ENCODE results near the gene SMCO4. TPM values are rescaled to one million over a fixed set of nuclear protein-coding genes. Genes with fewer than 3 reads are reported as not detected.

The SMCO4 gene
- total RNA-seq, 1 experiment from 2014 or later = 8.5 TPM

DNA sequence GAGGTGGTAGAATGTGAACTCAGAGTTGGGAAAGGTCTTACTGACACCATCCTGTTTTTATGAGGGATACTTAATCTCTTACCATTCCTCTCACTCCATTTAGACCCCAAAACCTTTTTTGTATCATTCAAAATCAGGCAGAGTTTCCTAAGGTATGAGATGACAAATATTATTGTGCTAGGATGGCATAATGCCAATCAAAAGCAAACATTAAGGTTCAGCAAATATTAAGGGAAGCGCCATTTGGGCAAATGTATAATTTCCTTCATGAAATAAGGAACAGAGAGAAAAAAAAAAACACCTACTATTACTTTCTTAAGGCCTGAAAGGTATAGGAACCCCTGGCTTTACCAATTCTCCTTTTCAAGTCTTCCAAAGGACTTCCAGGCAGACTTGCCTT is 62.4 kb downstream of the SMCO4 start:
- no TSS peak for BruUV-seq (replicated peaks)
- CTCF ChIA-PET = interaction anchor here (0.8 to 1.1 kb wide), 3 partner anchors 58 to 171 kb away, joined by 3 to 5 read pairs (median 4); no protein-coding TSS in a partner anchor

DNA sequence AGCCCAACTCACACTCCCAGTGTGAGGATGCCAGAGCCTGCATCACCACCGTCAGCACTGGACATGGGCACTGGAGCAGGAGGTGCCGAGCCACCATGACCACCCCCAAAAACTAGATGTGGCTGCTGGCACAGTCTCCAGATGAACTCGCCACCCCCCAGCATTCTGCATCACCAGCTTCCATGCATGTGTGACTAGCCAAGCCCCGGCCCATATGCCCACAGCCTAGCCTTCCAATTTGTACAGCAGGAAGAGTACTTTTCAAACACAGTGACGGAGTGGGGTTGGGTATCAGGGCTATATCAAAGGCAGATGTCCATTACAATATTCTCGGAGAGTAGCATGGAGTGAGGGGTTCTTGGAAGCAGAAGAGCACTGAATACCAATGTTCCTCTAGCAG is 62.9 kb downstream of the SMCO4 start:
- no TSS peak for BruUV-seq (replicated peaks)
- ChIA-PET CTCF (interaction anchor here (1.3 kb wide), 1 partner anchor 62 kb away, joined by 3 read pairs; no protein-coding TSS in a partner anchor), POLR2A (no interaction called here)
- DNase-seq (ENCODE audit: unreplicated experiment) = no peak
- no peaks in the 10 kb centered on the region for H3K9me3 Mint-ChIP-seq (ENCODE audit: unreplicated experiment)
- no peak overlapping the region for H3K4me3 Mint-ChIP-seq (ENCODE audit: unreplicated experiment)
- intact Hi-C loops (cut with micrococcal nuclease) = loop anchor here (5.0 kb wide), 1 partner anchor 172 kb away; no protein-coding TSS in a partner anchor
- TF ChIP-seq, protein P1, sequence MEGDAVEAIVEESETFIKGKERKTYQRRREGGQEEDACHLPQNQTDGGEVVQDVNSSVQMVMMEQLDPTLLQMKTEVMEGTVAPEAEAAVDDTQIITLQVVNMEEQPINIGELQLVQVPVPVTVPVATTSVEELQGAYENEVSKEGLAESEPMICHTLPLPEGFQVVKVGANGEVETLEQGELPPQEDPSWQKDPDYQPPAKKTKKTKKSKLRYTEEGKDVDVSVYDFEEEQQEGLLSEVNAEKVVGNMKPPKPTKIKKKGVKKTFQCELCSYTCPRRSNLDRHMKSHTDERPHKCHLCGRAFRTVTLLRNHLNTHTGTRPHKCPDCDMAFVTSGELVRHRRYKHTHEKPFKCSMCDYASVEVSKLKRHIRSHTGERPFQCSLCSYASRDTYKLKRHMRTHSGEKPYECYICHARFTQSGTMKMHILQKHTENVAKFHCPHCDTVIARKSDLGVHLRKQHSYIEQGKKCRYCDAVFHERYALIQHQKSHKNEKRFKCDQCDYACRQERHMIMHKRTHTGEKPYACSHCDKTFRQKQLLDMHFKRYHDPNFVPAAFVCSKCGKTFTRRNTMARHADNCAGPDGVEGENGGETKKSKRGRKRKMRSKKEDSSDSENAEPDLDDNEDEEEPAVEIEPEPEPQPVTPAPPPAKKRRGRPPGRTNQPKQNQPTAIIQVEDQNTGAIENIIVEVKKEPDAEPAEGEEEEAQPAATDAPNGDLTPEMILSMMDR (IDR thresholded peaks at IDR 0.05; ENCODE audit: unreplicated experiment) = no peak
- H3K27me3 Mint-ChIP-seq (ENCODE audit: insufficient read depth, unreplicated experiment) = no peaks in the 10 kb centered on the region
- no peak overlapping the region for H3K27ac Mint-ChIP-seq (ENCODE audit: low read depth, unreplicated experiment)
- peaks cover 6% of the 10 kb centered on the region for H3K36me3 Mint-ChIP-seq (ENCODE audit: insufficient read depth, unreplicated experiment)
- H3K4me1 Mint-ChIP-seq (ENCODE audit: insufficient read depth, unreplicated experiment) = peaks cover 9% of the 10 kb centered on the region

More for the DNA sequence above, 62.4 kb downstream of the SMCO4 start:
- POLR2A ChIA-PET = no interaction called here
- H3K36me3 Mint-ChIP-seq (ENCODE audit: insufficient read depth, unreplicated experiment) = peaks cover 6% of the 10 kb centered on the region
- H3K27ac Mint-ChIP-seq (ENCODE audit: low read depth, unreplicated experiment) = no peak overlapping the region
- intact Hi-C loops (cut with micrococcal nuclease) = loop anchor here (1.0 to 5.0 kb wide), 2 partner anchors 63 to 172 kb away; partner anchors contain the start of gene SMCO4
- peaks cover 9% of the 10 kb centered on the region for H3K4me1 Mint-ChIP-seq (ENCODE audit: insufficient read depth, unreplicated experiment)
- H3K9me3 Mint-ChIP-seq (ENCODE audit: unreplicated experiment) = no peaks in the 10 kb centered on the region
- TF ChIP-seq, protein P1 (IDR thresholded peaks at IDR 0.05; ENCODE audit: unreplicated experiment) = no peak
- DNase-seq (ENCODE audit: unreplicated experiment) = no peak
- no peaks in the 10 kb centered on the region for H3K27me3 Mint-ChIP-seq (ENCODE audit: insufficient read depth, unreplicated experiment)
- H3K4me3 Mint-ChIP-seq (ENCODE audit: unreplicated experiment) = no peak overlapping the region

DNA sequence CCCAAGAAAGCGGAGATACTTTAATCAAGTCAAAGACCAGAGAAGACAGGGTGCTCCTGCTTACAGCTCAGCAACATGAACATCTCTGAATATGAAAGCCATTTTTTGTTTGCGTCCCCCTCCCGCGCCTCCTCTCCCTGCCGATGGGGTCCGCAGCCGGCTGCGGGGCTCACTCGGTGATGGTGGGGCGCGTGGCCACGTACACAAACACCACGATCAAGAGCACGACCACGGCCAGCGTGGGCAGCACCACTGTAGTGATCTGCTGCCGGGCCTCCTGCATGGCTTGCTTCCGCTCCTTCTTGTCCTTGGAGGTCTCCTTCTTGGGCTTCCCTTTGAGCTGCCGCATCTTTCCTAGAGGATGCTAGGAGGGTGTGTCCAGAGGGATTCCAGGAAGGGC is 64.3 kb downstream of the SMCO4 start:
- intact Hi-C loops (cut with micrococcal nuclease) = no loop called here
- no peak overlapping the region for H3K27ac Mint-ChIP-seq (ENCODE audit: low read depth, unreplicated experiment)
- H3K4me3 Mint-ChIP-seq (ENCODE audit: unreplicated experiment) = no peak overlapping the region

DNA sequence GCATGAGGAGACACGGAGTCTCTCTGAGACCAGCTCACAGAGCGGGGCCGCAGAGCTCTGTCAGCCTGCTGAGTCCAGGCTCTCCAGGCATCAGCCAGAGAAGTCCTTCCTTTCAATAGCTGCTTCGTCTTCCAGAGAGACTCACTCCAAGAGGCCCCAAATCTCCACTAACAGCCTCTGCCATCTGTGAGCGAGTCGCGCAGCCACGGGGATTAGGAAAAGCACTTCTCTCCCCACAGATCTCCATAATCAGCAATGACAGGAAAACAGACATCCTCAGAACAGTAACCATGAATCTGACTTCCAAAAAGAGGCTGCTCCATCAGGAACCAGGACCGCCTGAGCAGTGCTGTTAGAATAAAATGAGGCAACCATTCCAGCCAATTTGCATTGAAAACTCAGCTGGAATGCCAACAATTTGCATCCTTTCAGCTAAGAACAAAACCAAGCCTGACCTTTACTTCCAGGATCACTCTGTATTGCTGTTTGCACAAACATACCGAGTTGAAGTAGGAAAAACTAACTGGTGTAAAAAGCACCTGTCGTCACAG is 65.4 kb downstream of the SMCO4 start:
- TF ChIP-seq, protein P1 (IDR thresholded peaks at IDR 0.05; ENCODE audit: unreplicated experiment) = no peak
- Mint-ChIP-seq H3K36me3 (ENCODE audit: insufficient read depth, unreplicated experiment) (peaks cover 6% of the 10 kb centered on the region), H3K4me1 (ENCODE audit: insufficient read depth, unreplicated experiment) (peaks cover 9% of the 10 kb centered on the region), H3K27me3 (ENCODE audit: insufficient read depth, unreplicated experiment) (no peaks in the 10 kb centered on the region), H3K4me3 (ENCODE audit: unreplicated experiment) (no peak overlapping the region), H3K27ac (ENCODE audit: low read depth, unreplicated experiment) (no peak overlapping the region), H3K9me3 (ENCODE audit: unreplicated experiment) (no peaks in the 10 kb centered on the region)
- BruUV-seq (replicated peaks) = no TSS peak
- CTCF ChIA-PET = interaction anchor here (1.2 kb wide), 1 partner anchor 173 kb away, joined by 3 read pairs; no protein-coding TSS in a partner anchor
- no peak for DNase-seq (ENCODE audit: unreplicated experiment)
- intact Hi-C loops (cut with micrococcal nuclease) = no loop called here
- POLR2A ChIA-PET = no interaction called here

More for the DNA sequence above, 64.3 kb downstream of the SMCO4 start:
- Mint-ChIP-seq H3K4me1 (ENCODE audit: insufficient read depth, unreplicated experiment) (peaks cover 9% of the 10 kb centered on the region), H3K9me3 (ENCODE audit: unreplicated experiment) (no peaks in the 10 kb centered on the region), H3K27me3 (ENCODE audit: insufficient read depth, unreplicated experiment) (no peaks in the 10 kb centered on the region), H3K36me3 (ENCODE audit: insufficient read depth, unreplicated experiment) (peaks cover 6% of the 10 kb centered on the region)
- BruUV-seq (replicated peaks) = no TSS peak
- CTCF ChIA-PET = interaction anchor here (0.8 to 1.3 kb wide), 3 partner anchors 63 to 176 kb away, joined by 3 read pairs; no protein-coding TSS in a partner anchor
- no peak for DNase-seq (ENCODE audit: unreplicated experiment)
- TF ChIP-seq, protein P1 (IDR thresholded peaks at IDR 0.05; ENCODE audit: unreplicated experiment) = no peak
- POLR2A ChIA-PET = interaction anchor here (0.7 kb wide), 1 partner anchor 178 kb away, joined by 3 read pairs; no protein-coding TSS in a partner anchor
